ENCODE data around the gene C8G.

Gene C8G

DNA sequence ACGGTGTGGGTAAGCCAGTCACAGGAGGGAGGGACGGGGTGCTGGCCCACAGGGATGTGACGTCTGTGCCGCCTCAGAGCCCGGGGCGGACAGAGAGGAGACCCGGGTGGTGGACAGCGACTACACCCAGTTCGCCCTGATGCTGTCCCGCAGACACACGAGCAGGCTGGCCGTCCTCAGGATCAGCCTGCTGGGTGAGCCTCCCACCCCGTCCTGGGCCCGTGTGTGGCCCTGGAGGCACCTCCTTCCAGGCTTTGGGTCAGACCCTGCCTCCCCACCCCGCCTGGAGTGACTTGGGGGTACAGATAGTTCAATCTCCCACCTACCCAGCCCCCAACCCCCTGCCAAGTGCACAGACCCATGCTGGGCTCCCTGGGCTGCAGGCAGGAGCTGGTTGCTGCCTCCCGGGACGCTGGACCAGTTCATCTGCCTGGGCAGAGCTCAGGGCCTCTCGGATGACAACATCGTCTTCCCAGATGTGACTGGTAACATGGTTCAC lies 8.8 kb downstream of the C8G start:
- DNase-seq (ENCODE audit: low read depth, low spot score), result no peak

GRCh38 chr9:136954270-136955083 lies 9.4 kb downstream of the C8G start:
- no peak for DNase-seq (ENCODE audit: low read depth, low spot score)

- DNase-seq (ENCODE audit: low read depth, low spot score), result no peak
Observed at GRCh38 chr9:136955202-136955942, 10.3 kb downstream of the C8G start.

- DNase-seq (ENCODE audit: low read depth, low spot score), result no peak
Observed at GRCh38 chr9:136955943-136956335, 10.9 kb downstream of the C8G start.

- no peak for DNase-seq (ENCODE audit: low read depth, low spot score)
Observed at GRCh38 chr9:136956604-136957003, 11.6 kb downstream of the C8G start.

DNA sequence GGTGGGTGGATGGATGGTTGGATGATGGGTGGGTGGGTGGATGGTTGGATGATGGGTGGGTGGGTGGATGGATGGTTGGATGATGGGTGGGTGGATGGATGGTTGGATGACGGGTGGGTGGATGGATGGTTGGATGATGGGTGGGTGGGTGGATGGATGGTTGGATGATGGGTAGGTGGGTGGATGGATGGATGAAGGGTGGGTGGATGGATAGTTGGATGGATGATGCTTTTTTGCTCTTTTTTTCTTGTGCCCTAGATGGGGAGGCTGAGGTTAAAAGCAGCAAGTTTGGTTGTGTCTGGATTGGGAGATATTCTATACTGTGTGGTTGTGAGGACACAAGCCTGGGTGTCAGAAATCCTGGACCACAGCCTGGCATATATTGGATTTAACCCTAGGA lies 12.4 kb downstream of the C8G start:
- no peak for DNase-seq (ENCODE audit: low read depth, low spot score)

DNA sequence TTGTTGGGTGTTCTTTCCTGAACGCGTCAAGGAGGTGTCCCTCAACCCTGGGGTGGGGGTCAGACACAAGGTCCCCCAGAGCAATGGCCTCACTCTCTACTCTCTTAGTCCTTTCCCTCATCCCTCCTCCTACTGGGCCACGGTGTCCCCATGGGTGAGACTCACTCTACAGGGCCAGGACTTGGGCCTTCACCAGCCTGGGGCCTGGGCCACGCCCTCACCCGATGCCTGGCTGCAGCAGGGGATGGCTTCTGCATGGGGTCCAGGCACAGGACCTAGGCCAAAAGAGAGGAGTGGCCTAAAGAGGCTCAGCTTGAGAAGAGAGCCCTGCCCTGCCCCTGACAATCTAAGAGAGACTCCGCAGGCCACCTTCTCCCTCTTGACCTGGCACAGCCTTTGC lies 12.9 kb downstream of the C8G start:
- no peak for DNase-seq (ENCODE audit: low read depth, low spot score)

GRCh38 chr9:136958473-136958872 lies 13.4 kb downstream of the C8G start:
- no peak for DNase-seq (ENCODE audit: low read depth, low spot score)

DNA sequence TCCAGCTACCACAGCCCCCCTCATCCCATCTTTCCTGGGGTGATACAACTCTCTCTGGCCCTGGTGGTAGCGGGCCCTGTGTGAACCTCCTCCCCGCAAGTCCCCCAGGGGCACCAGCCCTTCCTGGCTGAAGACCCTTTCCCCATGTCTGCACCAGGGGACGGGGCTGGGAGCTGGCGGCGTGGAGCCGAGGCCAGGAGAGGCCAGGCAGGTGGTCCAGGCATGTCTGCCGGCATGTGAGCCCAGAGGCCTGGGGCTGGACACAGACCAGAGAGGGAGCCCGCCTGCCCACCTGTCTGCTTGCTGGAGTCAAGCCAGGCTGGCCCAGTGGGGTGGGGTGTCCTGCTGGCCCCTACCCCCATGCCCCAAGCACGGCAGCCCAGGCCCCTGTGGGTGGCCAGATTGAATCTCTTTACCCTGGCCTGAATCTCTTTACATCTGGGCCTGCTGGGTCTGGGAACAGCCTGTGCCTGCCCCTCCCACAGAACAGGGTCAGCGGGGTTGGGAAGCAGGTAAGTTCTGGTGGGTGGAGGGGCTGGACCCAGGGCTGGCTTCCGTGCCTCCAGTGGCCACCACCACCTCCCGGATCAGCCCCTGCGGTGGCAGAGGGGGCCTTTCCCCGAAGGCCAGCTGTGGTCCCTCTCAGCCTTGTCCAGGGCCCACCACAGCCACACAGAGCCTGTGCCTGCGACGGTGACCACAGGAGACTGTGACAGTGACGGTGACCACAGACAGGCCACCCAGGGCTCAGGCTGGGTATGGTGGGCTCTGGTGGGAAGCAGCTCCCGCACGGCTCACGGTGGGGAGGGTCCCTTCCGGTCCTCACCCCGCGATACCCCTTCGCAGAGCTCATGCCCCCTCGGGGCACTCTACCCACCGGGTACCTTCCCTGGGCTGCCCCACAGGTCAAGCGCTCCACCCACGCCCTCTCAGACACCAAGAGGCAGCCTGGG lies 14.1 kb downstream of the C8G start:
- DNase-seq (ENCODE audit: low read depth, low spot score), result no peak

GRCh38 chr9:136960212-136960937 lies 15.3 kb downstream of the C8G start:
- no peak for DNase-seq (ENCODE audit: low read depth, low spot score)

DNA sequence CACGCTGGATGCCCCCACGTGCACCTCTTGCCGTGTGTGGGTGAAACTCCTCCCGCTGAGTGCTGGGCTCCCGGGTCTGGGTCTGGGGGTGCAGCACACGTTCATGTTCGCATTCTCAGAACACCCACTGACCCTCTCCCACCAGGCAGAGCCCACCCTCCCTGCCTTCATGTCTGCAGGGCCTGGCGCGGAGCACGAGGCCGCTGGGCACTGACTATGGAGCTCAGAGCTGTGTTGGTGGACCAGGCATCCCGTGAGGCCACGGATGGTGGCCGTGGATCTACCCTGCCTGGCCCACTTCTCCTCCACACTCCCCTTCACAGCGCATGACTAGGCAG lies 15.9 kb downstream of the C8G start:
- no peak for DNase-seq (ENCODE audit: low read depth, low spot score)

DNA sequence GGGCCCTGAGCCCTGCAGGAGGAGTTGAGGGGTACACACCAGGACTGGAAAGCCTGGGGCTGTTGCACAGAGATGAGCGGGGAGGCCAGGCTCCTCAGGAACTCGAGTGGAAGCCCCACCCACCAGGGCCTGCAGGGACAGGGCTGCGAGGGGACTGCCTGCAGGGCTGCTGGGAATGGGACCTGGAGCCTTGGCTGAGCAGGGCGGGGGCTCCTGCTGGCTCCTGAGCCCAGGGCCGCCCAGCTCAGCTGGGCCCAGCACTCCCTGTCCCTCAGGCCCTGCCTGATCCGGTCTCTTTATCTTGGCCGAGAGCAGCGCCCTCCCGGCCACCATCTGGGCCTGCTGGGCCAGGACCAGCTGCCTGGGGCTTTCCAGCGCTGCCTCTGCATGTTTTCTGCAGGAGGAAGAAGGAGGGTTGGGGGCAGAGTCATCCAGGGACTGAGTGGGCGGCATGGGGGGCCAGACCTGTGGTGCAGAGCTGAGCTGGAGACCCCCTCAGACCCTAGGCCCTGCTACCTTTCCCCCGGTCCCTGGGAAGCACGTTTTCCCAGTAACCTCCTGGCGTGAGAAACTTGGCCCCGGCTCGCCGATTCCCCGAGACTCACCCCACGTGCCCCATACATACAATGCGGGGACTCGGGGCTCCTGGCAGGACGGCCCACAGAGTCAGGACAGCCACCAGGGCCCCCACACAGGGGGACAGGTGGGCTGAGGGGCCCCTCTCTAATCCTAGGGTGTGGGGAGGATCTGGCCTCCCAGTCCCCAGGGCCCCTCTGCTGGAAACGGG lies 16.4 kb downstream of the C8G start:
- no peak for DNase-seq (ENCODE audit: low read depth, low spot score)

DNA sequence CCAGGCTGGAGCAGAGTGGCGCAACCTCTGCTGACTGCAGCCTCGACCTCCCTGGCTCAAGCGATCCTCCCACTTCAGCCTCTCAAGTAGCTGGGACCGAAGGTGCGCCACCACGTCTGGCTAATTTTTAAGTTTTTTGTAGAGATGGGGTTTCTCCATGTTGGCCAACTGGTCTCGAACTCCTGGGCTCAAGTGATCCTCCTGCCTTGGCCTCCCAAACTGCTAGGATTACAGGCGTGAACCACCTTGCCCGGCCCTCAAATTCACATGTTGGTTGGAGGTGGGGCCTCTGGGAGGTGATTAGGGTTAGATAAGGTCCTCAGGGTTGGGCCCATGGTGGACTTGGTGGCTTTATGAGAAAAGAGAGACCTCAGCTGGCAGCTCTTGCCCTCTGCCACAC lies 17.1 kb downstream of the C8G start:
- no peak for DNase-seq (ENCODE audit: low read depth, low spot score)

- DNase-seq (ENCODE audit: low read depth, low spot score), result no peak
Observed at GRCh38 chr9:136962701-136963248, 17.7 kb downstream of the C8G start.

GRCh38 chr9:136963341-136963740 lies 18.3 kb downstream of the C8G start:
- DNase-seq (ENCODE audit: low read depth, low spot score), result no peak

DNA sequence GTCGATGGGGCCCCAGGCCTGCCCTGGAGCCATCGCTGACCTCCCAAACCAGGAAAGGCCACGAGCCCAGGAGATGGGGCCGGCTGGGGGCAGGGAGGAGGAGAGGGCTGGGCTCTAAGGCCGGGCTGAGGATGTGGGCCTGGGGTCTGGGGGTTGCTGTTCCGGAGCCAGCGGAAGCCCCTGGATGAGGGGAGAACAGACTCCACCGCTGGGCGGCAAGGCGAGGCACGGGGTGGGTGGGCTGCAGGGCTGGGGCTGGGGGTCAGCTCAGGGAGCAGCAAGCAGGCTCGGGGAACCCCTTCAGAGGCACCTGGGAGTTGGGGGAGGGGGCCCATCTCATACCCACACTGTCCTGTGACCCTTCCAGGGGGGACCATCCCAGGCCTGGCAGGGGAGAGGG lies 18.7 kb downstream of the C8G start:
- DNase-seq (ENCODE audit: low read depth, low spot score), result no peak

DNA sequence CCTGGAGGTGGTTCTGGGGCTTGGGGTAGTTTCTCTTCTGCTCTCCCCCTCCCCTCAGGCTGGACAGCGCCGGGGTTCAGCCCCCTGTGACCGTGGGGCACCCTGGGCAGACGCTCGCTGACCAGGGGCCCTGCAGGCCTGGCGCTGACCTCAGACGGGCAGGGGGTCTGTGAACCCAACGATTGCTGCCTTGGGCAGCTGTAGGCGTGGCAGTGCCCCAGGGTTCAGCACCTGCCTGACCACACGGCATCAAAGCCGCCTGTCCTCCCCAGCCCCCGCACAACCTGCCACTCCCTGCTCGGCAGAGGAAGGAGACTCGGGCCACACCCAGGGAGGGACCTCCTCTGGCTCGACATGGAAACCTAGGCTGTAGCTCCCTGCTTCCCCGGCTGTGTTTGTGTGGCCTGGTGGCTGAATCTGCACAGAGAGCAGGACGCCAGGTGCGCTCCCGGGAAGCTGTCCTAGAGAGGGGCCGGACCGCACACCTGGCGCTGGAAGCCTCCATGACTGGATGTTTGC lies 19.2 kb downstream of the C8G start:
- no peak for DNase-seq (ENCODE audit: low read depth, low spot score)

GRCh38 chr9:136964833-136965422 lies 19.9 kb downstream of the C8G start:
- DNase-seq (ENCODE audit: low read depth, low spot score), result no peak

- no peak for DNase-seq (ENCODE audit: low read depth, low spot score)
Observed at GRCh38 chr9:136965771-136966484, 20.9 kb downstream of the C8G start.

All from brain pericyte (primary cell).